PC-3 (cell line): Measurements from ENCODE around the gene EEF1B2. TPM values are rescaled to one million over a fixed set of nuclear protein-coding genes. Genes with fewer than 3 reads are reported as not detected.
A peak's percentile ranks its signal among the peaks of the same experiment; 100 is the strongest.
"Not testable (repeated sequence)": the region's sequence is repeated elsewhere in the genome, so short reads cannot be mapped to it uniquely, and the experiment has no call there.

Source experiments
- ATAC-seq: fragments of 200-7000 bp; cut with Tn5 transposase; 2 replicates; pipeline ENCODE4 v1.9.1; 2020; ENCODE audit warnings: mild to moderate bottlenecking, moderate library complexity
- BruUV-seq: library from RNA; stranded (reverse); fragments of 400-500 nt; replicated peaks from 2 replicates; lab custom pipeline; 2021; lab: Mats Ljungman, UMichigan
- CTCF ChIA-PET: fragments of 300-600 bp; sonication (Branson Sonifier 250); formaldehyde crosslinking; loops from one replicate; lab custom pipeline; 2022; ENCODE audit warnings: antibody characterized with exemption; lab: Charles Lee
- POLR2A ChIA-PET: fragments of 300-600 bp; sonication (Branson Sonifier 250); formaldehyde crosslinking; loops from one replicate; lab custom pipeline; 2022; ENCODE audit warnings: antibody characterized with exemption; ENCODE audit not compliant: unreplicated experiment; lab: Charles Lee
- DNase-seq: peaks from one replicate; pipeline ENCODE4 v3.0.0-alpha.2; 2015
- H2AFZ ChIP-seq: fragments of 300-600 bp; sonication (generic); 2 replicates; pipeline ENCODE4 v1.6.0; 2016; ENCODE audit warnings: antibody characterized with exemption, low read length
- H3F3A ChIP-seq: fragments of 300-600 bp; sonication (generic); one replicate; pipeline ENCODE4 v1.6.0; 2017; ENCODE audit warnings: antibody characterized with exemption, low read length, control low read depth, mild to moderate bottlenecking; ENCODE audit not compliant: unreplicated experiment
- H3K27ac ChIP-seq: fragments of 300-600 bp; sonication (generic); 2 replicates; pipeline ENCODE4 v1.5.1; 2016; ENCODE audit warnings: mild to moderate bottlenecking, low read length
- H3K27me3 ChIP-seq: fragments of 300-600 bp; sonication (generic); 2 replicates; pipeline ENCODE4 v1.6.1; 2016; ENCODE audit warnings: low read length, mixed read lengths
- H3K36me3 ChIP-seq: fragments of 300-600 bp; sonication (generic); 2 replicates; pipeline ENCODE4 v1.6.1; 2016; ENCODE audit warnings: low read depth, mixed run types, low read length, mixed read lengths
- H3K4me1 ChIP-seq: fragments of 300-600 bp; sonication (generic); 2 replicates; pipeline ENCODE4 v1.5.1; 2016; ENCODE audit warnings: low read length; ENCODE audit not compliant: insufficient read depth
- H3K4me2 ChIP-seq: fragments of 300-600 bp; sonication (generic); 2 replicates; pipeline ENCODE4 v1.6.0; 2016; ENCODE audit warnings: low read length
- H3K4me3 ChIP-seq: fragments of 300-600 bp; sonication (generic); 2 replicates; pipeline ENCODE4 v1.5.1; 2016; ENCODE audit warnings: mild to moderate bottlenecking, low read length, mixed read lengths
- H3K79me2 ChIP-seq: fragments of 300-600 bp; sonication (generic); 2 replicates; pipeline ENCODE4 v1.6.1; 2017; ENCODE audit warnings: low read length, mixed read lengths
- H3K9ac ChIP-seq: fragments of 300-600 bp; sonication (generic); 2 replicates; pipeline ENCODE4 v1.6.0; 2016; ENCODE audit warnings: mild to moderate bottlenecking, low read length
- H3K9me2 ChIP-seq: fragments of 300-600 bp; sonication (generic); replicated peaks from 2 replicates; pipeline ENCODE4 v1.6.1; 2016; ENCODE audit warnings: mixed run types, low read length, mixed read lengths
- H3K9me3 ChIP-seq: fragments of 300-600 bp; sonication (generic); 2 replicates; pipeline ENCODE4 v1.6.1; 2016; ENCODE audit warnings: low read length, mixed read lengths
- H4K20me1 ChIP-seq: fragments of 300-600 bp; sonication (generic); 2 replicates; pipeline ENCODE4 v1.6.1; 2016; ENCODE audit warnings: low read length, mixed read lengths
- EZH2 ChIP-seq: fragments of 300-600 bp; sonication (generic); IDR thresholded peaks from one replicate; pipeline ENCODE4 v1.6.1; 2017; ENCODE audit warnings: antibody characterized with exemption, mild to moderate bottlenecking, low read length; ENCODE audit not compliant: unreplicated experiment
- EZH2phosphoT487 ChIP-seq: fragments of 300-600 bp; sonication (generic); IDR thresholded peaks from 2 replicates; pipeline ENCODE4 v1.6.1; 2018; ENCODE audit warnings: mild to moderate bottlenecking, antibody characterized with exemption, low read length, borderline replicate concordance
- intact Hi-C: fragments of 100-400 bp; cut with micrococcal nuclease; formaldehyde crosslinking; loops from 2 replicates; pipeline ENCODE4 v1.9.0; 2023
- total RNA-seq: library from RNA; depleted of rRNA; stranded (reverse); fragments of >200 nt; gene quantifications from 2 replicates; pipeline ENCODE4 v1.2.3, GENCODE V29; 2014
- TF ChIP-seq, protein P1 (sequence below): fragments of 300-600 bp; sonication (generic); conservative IDR thresholded peaks from 2 replicates; pipeline ENCODE4 v1.5.1; 2017; ENCODE audit warnings: antibody characterized with exemption, low read depth, mild to moderate bottlenecking, low read length

Gene EEF1B2
- total RNA-seq, 1 experiment from 2014 or later = 616 TPM

DNA sequence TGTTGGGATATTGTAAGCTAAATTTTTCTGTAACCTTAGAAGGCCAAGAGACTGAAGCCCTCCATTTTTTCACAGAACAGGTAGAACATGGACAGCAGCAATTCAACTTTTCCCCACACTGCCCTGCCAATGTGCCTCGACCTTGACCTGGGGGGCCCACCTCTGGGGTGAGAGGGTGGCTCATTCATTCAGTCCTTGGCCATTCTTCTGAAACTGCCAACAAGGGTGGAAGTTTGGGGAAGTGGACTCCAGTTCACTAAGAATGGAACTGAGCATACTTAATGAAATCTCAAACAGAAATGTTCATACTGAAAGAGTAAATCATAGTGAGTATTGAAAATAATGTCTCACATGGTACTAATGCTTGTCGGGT lies 1.1 kb downstream of the EEF1B2 start:
- peaks cover 66% of the 10 kb centered on the region for H3K79me2 ChIP-seq
- TF ChIP-seq, protein P1, sequence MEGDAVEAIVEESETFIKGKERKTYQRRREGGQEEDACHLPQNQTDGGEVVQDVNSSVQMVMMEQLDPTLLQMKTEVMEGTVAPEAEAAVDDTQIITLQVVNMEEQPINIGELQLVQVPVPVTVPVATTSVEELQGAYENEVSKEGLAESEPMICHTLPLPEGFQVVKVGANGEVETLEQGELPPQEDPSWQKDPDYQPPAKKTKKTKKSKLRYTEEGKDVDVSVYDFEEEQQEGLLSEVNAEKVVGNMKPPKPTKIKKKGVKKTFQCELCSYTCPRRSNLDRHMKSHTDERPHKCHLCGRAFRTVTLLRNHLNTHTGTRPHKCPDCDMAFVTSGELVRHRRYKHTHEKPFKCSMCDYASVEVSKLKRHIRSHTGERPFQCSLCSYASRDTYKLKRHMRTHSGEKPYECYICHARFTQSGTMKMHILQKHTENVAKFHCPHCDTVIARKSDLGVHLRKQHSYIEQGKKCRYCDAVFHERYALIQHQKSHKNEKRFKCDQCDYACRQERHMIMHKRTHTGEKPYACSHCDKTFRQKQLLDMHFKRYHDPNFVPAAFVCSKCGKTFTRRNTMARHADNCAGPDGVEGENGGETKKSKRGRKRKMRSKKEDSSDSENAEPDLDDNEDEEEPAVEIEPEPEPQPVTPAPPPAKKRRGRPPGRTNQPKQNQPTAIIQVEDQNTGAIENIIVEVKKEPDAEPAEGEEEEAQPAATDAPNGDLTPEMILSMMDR = no peak
- TF ChIP-seq EZH2 (no peak), EZH2phosphoT487 (no peak)
- intact Hi-C loops = loop anchor here (5.0 kb wide), 2 partner anchors 117 to 282 kb away; partner anchors contain the start of gene ADAM23
- no TSS peak for BruUV-seq
- DNase-seq (no peak), ATAC-seq (no peak)
- no peak overlapping the region for H2AFZ ChIP-seq
- peaks cover 8% of the 10 kb centered on the region for H3F3A ChIP-seq
- H3K27me3 ChIP-seq = no peaks in the 10 kb centered on the region
- H3K27ac ChIP-seq = no peak overlapping the region
- H3K9me3 ChIP-seq = no peaks in the 10 kb centered on the region
- CTCF ChIA-PET = no interaction called here
- H3K9ac ChIP-seq = peak overlapping the region; percentile 99
- H3K4me3 ChIP-seq = peak overlapping the region; percentile 87
- peaks cover 27% of the 10 kb centered on the region for H3K4me1 ChIP-seq
- no peaks in the 10 kb centered on the region for H3K9me2 ChIP-seq
- H4K20me1 ChIP-seq = peaks cover 33% of the 10 kb centered on the region
- H3K36me3 ChIP-seq = peaks cover 49% of the 10 kb centered on the region
- H3K4me2 ChIP-seq = peak overlapping the region; percentile 89
- POLR2A ChIA-PET = no interaction called here

DNA sequence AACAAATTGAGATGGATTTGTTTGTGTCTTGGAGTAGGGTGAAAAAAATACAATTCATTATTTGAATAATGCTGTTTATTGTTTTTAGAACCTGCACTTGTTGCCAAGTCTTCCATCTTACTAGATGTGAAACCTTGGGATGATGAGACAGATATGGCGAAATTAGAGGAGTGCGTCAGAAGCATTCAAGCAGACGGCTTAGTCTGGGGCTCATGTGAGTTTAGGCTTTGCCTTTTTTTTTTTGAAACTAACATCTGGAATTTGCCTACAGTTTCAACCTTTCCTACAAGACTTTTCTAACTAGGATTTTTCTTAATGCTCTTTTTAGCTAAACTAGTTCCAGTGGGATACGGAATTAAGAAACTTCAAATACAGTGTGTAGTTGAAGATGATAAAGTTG lies 2.7 kb downstream of the EEF1B2 start:
- H3K4me1 ChIP-seq = peaks cover 23% of the 10 kb centered on the region

DNA sequence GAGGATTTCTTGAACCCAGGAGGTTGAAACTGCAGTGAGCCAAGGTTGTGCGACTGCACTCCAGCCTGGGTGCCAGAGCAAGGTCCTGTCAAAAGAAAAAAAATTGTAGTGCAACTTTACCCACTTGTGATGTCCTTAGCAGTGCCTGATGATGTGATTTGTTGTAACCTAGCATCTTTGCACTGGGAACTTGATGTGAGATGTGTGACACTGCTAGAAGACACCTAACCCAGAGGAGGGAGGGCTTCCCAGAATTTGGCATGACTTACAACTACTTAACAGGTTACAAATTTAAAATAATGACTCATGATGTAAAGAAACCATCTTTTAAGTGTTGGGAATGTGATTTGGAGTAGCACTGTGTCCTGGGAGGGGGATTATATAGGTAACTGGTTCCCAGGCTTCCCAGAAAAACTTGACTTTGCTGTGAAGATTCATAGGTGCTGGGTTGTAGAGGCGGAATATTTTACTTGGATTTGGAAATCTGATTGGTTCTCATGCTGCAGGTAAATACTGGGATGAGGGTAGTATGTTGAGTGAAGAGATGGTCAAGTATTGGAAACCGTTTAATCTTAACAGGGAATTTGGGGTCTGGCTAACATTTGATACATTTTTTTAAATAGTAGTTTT lies 3.7 kb downstream of the EEF1B2 start:
- no TSS peak for BruUV-seq

More for the DNA sequence above, 2.7 kb downstream of the EEF1B2 start:
- H3K4me3 ChIP-seq, BruUV-seq, H3K9me2 ChIP-seq, H3K27ac ChIP-seq, H2AFZ ChIP-seq, H3K27me3 ChIP-seq, ATAC-seq, POLR2A ChIA-PET, CTCF ChIA-PET, DNase-seq, H3K9ac ChIP-seq, H3K9me3 ChIP-seq, H3F3A ChIP-seq: not testable (repeated sequence)
- Histone ChIP-seq H4K20me1 (peaks cover 30% of the 10 kb centered on the region), H3K4me2 (peak overlapping the region; percentile 89), H3K36me3 (peaks cover 42% of the 10 kb centered on the region), H3K79me2 (peaks cover 50% of the 10 kb centered on the region)
- intact Hi-C loops = loop anchor here (5.0 kb wide), 2 partner anchors 115 to 280 kb away; partner anchors contain the start of gene ADAM23

More for the DNA sequence above, 3.7 kb downstream of the EEF1B2 start:
- intact Hi-C loops = loop anchor here (5.0 kb wide), 2 partner anchors 114 to 279 kb away; partner anchors contain the start of gene ADAM23
- ATAC-seq (no peak), DNase-seq (no peak)
- Histone ChIP-seq H3K9me2 (no peaks in the 10 kb centered on the region), H3K9me3 (no peaks in the 10 kb centered on the region), H3K27ac (no peak overlapping the region), H3K9ac (no peak overlapping the region), H3K36me3 (peaks cover 48% of the 10 kb centered on the region), H4K20me1 (peaks cover 26% of the 10 kb centered on the region), H2AFZ (no peak overlapping the region), H3F3A (peaks cover 8% of the 10 kb centered on the region), H3K4me1 (peaks cover 18% of the 10 kb centered on the region), H3K27me3 (no peaks in the 10 kb centered on the region), H3K79me2 (peaks cover 41% of the 10 kb centered on the region), H3K4me3 (no peak overlapping the region), H3K4me2 (peak overlapping the region; percentile 89; the same call in 1 of the 2 replicates)
- CTCF ChIA-PET = no interaction called here
- POLR2A ChIA-PET = no interaction called here
- TF ChIP-seq EZH2phosphoT487 (no peak), EZH2 (no peak)
- TF ChIP-seq, protein P1 = no peak
